NCI-H2029 (cell line): Measurements from ENCODE around the gene ZC3H12C.
"Not testable (repeated sequence)": the region's sequence is repeated elsewhere in the genome, so short reads cannot be mapped to it uniquely, and the experiment has no call there.

Experiments
- DNase-seq: peaks from one replicate; lab custom pipeline; 2025; lab: John Stamatoyannopoulos, UW

ZC3H12C gene

DNA sequence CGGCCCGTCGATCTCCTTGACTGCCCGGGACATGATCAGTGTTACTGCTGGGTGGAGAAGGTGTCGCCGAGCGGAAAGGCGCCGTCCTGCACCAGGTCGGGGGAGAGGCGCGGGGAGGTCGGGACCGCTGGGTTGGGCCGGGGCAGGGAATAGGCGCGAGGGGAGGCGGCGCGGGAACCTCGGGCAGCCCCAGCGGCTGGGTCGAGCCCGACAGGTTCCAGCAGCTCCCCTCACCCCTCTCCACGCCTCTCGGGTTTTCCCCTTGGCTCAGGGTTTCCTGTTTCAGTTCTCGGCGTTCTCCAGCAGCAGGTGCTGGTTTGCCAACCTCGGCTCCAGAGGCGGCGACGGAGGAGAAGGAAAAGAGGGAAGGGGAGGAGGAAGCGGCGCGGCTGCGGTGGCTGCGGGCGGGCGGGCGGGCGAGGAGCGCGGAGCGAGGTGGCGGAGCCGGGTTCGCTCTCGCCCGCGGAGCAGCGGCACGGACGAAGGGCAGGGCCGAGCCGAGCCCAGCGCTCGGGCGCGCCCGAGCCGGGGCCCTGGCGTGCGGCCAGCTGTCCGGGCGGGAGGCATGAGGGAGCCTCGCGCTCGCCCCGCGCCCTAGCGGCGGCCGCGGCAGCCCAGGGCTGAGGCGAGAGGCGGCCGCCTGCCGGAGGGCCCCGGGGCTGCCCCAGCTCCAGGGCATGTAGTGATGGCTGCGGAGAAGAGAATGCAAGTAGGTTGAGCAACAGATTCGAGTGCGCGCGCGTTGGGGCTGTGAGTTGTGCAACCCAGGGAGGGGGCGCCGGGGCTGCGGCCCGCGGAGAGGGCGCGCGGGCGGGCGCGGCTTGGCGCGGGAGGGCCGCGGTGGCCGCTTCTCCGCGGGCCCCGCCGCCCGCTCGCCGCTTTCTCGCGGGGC lies at the start of gene ZC3H12C:
Gene ZC3H12C (plus strand): TSS at position 878 of the 892 bp plus-strand sequence. CDS start 20 bp downstream, outside the sequence.
- peak; percentile 80 for DNase-seq

GRCh38 chr11:110044226-110044968 lies 48.8 kb upstream of the ZC3H12C start:
- DNase-seq, result no peak

GRCh38 chr11:110046775-110047380 lies 46.3 kb upstream of the ZC3H12C start:
- DNase-seq, result no peak

GRCh38 chr11:110049501-110050200 lies 43.5 kb upstream of the ZC3H12C start:
- DNase-seq, result no peak

DNA sequence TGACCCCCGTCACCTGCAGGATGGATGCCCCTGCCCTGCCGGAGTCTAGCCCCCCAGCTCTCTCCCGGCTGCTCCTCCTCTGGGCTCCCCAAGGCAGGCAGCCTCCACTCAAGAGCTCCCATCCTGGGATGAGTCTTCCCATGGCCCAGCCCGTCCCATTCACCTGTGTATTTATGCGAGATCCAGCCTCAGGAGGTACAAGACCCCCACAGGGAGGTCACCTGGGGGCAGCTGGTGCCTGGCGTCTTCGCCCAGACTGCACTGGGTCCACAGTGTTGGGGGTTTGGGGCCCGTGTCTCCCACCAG lies 43.0 kb upstream of the ZC3H12C start:
- no peak for DNase-seq

DNA sequence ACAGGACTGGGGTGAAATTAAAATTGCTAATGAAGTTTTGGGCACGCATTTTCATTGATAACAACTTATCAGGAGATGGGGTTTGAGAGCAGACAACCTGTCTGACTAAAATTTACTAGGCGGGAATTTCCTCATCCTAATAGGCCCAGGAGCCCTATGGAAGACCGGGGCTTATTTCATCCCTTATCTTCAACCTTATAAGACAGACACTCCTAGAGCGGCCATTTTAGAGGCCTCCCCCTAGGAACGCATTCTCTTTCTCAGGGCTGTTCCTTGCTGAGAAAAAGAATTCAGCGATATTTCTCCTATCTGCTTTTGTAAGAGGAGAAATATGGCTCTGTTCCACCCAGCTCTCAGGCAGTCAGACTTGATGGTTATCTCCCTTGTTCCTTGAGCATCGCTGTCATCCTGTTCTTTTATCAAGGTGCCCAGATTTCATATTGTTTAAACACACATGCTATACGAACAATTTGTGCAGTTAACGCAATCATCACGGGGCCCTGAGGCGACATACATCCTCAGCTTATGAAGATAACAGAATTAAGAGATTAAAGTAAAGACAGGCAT lies 39.3 kb upstream of the ZC3H12C start:
- no peak for DNase-seq

GRCh38 chr11:110056956-110057355 lies 36.2 kb upstream of the ZC3H12C start:
- DNase-seq, result no peak

DNA sequence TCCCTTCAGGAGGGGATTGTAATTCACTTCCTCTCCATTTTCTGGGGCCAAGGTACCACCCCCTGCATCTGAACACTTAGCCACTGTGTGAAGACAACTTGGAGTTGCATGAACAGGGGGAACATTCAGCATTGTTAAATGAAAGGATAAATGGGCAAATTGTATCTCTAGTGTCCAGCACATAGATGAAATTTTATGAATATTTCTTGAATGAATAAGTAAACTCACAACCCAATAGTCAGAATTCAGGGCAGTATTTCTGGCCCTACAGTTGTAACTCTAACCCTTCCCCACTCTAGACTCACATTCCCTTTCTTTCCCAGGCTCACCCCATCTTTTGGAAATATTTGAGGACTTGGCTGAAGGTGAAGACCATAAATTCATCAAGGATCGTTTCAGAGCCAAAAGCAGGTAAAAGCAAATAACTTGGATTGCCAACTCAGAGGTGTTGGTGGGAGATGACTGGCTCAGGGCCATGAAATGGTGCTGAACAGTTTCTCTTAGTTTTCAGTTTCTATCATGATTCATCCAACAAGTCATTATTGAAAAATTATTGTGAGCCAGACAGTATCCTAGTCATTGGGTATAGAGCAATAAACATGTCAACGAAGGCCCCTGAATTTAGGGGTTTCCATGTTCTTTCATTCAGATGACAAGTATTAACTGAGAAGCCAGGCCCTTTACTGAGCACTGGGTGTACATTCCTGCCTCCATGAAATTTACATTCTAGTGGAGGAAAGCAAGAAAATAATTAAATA lies 33.3 kb upstream of the ZC3H12C start:
- DNase-seq, result no peak

GRCh38 chr11:110061296-110061695 lies 31.9 kb upstream of the ZC3H12C start:
- DNase-seq, result no peak

GRCh38 chr11:110062247-110062646 lies 30.9 kb upstream of the ZC3H12C start:
- DNase-seq, result no peak

DNA sequence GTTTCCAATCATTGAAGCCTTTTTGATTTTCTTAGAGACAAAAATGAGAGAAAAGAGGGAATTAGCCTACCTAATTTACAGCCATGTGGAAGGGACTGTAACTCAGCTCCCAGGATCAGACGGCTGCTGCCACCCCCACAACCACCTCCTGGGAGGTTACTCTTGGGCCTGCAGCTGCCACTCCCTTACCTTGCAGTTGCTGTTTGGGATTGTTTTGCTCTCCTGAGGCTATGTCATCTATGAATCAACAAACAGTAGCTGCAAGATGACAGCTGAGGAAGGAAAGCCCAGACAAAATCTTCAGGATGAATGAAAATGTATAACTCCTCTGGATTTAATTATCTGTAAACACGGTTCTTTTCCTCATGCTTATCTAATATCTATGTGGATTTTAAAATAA lies 28.0 kb upstream of the ZC3H12C start:
- DNase-seq, result no peak

- not testable (repeated sequence) for DNase-seq
Measured at GRCh38 chr11:110068001-110068400, 25.2 kb upstream of the ZC3H12C start.

GRCh38 chr11:110069158-110069737 lies 23.9 kb upstream of the ZC3H12C start:
- peak; percentile 39 for DNase-seq

DNA sequence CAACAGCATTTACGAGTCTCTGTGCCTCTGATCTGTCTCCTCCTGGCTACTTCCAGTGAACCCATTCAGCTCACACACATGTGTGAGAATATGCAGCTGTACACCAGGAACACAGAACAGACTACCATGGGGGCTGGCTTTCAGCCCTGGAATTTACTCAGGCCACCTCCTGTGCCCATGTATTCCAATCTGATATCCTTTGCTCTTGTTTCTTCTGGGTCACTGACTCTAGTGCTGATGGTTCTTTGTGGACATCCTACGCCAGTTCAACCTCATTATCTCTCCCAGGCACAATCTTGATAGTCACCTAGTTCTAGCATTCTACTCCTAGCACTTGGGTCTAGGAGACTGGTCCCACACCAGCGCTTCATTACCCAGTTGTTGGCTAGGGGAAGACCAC lies 23.0 kb upstream of the ZC3H12C start:
- DNase-seq, result no peak

DNA sequence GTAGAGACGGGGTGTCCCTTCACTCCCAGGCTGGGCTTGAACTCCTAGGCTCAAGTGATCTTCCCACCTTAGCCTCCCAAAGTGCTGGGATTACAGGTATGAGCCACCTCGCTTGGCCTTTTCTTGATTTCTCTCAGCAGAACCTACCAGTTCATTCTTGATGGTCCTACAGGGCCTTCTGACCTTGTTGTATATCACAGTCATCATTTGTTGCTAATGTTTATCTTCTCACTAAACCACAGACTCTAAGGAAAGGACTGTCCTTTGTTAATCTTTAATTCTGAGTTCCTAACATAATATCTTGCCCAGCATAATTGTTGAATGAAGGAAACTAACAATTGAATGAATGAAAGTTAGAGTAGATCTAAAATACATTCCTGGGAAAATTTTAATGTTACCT lies 22.0 kb upstream of the ZC3H12C start:
- DNase-seq, result no peak

- no peak for DNase-seq
Measured at GRCh38 chr11:110072930-110073329, 20.3 kb upstream of the ZC3H12C start.

DNA sequence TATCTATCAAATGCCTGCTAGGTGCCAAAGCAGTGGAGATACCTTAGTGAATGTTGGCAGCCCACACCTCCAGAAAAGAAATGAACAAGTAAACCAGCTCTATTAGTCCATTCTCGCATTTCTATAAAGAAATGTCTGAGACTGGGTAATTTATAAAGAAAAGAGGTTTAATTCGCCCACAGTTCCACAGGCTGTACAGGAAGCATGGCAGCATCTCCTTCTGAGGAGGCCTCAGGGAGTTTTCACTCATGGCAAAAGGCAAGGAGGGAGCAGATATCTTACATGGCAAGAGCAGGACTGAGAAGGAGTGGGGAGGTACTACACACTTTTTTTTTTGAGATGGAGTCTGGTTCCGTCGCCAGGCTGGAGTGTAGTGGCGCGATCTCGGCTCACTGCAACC lies 18.7 kb upstream of the ZC3H12C start:
- DNase-seq, result no peak

GRCh38 chr11:110075105-110075846 lies 17.9 kb upstream of the ZC3H12C start:
- no peak for DNase-seq

- DNase-seq, result no peak
Measured at GRCh38 chr11:110075847-110076208, 17.4 kb upstream of the ZC3H12C start.

DNA sequence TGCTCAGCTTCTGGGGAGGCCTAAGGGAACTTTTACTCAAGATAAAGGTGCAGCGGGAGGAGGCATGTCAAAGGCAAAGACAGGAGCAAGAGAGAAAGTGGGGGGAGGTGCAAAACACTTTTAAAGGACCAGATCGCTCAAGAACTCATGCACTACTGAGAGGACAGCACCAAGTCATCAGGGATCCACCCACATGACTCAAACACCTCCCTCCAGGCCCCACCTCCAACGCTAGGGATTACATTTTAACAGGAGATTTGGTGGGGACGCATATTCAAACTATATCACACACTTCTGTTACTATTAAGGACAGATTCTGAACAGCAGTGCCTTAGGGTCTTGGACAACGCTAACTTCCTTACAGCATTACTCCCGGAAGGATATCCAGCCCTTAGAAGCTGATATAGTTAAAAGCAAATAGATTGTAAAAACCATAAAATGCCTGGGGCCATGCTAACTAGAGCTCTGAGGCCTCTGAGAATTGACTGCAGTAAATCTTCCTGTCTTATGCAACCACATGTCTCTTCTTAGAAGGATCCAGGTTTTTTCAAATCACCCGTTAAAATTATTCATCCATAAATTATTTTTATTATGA lies 16.7 kb upstream of the ZC3H12C start:
- no peak for DNase-seq
